HG03103 (cell line): ENCODE measurements around the gene SIPA1.
A peak's percentile ranks its signal among the peaks of the same experiment; 100 is the strongest.
"Not testable (repeated sequence)": the region's sequence is repeated elsewhere in the genome, so short reads cannot be mapped to it uniquely, and the experiment has no call there.

Source experiments
- ATAC-seq: cut with Tn5 transposase; IDR thresholded peaks from one replicate; pipeline ENCODE4 v1.9.1; 2021; ENCODE audit warnings: low read depth; ENCODE audit not compliant: unreplicated experiment

The SIPA1 gene

GRCh38 chr11:65654375-65655349 lies 16.8 kb downstream of the SIPA1 start:
- ATAC-seq = no peak

DNA sequence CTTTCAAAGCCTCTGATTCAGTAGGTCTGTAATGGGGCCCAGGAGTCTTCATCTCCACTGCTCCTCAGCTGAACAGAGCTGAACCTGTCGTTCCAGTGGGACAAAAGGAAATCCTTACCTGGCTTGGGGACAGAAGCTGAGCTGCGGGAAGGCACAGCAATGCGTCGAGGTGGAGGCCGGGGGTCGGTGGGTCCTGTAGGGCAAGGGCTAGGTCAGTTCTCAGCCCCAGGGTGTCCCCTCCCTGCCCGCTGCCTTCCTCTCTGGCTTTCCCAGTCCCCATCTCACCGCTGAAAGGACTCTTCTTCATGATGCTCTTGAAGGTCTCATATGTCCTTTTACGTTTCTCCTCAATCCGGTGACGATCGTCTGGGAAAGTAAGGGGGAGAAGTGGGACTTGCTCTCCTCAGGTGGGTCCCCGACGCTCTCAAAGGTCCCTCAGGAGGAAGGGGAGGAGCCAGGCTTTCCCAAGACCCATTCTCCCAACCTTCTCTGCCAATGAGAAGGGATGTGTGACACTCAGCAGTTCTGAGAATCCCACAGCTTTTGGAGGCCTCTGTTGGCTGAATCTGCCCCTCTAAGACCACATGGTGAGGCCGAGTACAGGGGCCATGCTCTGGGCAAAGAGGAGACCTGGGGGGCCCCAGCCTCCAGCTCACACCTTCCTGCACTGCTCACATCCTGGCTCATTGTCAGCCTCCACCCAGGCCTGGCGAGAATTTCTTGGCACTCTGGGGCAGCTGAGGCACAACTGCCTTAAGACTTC lies 17.9 kb downstream of the SIPA1 start:
- no peak for ATAC-seq

DNA sequence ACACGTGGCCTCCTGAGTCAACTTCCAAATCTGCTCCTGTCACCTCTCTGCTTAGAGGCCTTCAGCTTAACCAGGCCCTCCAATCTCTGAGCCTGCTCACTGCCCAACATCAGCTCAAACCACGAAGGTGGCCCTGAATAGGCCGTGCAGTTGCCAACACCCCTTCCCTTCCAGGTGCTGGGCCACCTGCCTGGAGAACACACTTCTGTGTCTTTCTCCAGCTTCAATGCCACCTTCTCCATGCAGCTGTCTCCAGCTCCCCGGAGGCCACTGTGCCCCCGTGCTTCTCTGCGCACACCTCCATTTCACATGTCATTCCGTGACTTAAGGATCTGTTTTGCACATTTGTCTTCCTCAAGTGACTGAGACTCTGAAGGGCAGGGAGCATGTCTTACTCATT lies 19.5 kb downstream of the SIPA1 start:
- no peak for ATAC-seq

GRCh38 chr11:65658174-65659021 lies 20.5 kb downstream of the SIPA1 start:
- ATAC-seq = no peak

- ATAC-seq = no peak
These were observed 22.1 kb downstream of the SIPA1 start for GRCh38 chr11:65660038-65660437.

DNA sequence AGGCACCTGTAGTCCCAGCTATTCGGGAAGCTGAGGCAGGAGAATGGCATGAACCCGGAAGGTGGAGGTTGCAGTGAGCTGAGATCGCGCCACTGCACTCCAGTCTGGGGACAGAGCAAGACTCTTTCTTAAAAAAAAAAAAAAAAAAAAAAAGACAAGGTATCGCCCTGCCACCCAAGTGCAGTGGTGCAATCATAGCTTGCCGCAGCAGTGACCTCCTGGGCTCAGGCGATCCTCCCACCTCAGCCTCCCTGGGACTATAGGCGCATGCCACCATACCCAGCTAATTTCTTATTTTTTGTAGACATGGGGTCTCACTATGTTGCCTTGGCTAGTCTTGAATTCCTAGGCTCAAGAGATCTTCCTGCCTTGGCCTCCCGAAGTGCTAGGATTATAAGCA lies 23.0 kb downstream of the SIPA1 start:
- not testable (repeated sequence) for ATAC-seq

DNA sequence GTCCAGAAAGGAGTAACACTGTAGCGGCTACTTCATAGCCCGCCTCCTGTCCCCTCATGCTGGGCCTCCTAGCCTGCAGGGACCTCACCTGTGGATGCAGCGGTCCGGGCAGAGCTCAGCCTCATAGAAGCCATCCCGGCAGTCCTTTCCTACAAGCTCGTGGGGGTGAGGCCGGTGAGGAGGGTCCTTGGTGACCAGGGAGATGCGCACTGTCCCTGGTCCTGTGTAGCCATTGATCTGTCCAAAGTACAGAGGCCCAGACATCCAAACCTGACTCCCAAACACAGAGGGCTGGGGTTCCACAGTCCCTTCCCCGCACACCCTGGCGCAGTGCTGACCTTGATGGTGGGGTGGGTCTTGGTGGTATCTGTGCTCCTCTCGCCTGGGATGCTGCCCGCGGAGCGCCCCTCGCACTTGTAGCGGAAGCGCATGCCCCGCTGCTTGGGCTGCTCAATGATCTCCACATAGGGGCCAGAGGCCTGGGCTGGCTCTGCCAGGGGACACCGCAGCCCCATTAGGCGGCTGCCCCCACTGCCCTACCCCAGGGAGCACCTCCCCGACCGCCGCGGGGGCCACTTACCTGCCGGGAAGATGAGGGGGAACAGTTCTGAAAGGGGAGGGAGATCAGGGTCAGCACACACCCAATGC lies 23.8 kb downstream of the SIPA1 start:
- no peak for ATAC-seq

GRCh38 chr11:65662247-65662798 lies 24.4 kb downstream of the SIPA1 start:
- ATAC-seq = no peak

DNA sequence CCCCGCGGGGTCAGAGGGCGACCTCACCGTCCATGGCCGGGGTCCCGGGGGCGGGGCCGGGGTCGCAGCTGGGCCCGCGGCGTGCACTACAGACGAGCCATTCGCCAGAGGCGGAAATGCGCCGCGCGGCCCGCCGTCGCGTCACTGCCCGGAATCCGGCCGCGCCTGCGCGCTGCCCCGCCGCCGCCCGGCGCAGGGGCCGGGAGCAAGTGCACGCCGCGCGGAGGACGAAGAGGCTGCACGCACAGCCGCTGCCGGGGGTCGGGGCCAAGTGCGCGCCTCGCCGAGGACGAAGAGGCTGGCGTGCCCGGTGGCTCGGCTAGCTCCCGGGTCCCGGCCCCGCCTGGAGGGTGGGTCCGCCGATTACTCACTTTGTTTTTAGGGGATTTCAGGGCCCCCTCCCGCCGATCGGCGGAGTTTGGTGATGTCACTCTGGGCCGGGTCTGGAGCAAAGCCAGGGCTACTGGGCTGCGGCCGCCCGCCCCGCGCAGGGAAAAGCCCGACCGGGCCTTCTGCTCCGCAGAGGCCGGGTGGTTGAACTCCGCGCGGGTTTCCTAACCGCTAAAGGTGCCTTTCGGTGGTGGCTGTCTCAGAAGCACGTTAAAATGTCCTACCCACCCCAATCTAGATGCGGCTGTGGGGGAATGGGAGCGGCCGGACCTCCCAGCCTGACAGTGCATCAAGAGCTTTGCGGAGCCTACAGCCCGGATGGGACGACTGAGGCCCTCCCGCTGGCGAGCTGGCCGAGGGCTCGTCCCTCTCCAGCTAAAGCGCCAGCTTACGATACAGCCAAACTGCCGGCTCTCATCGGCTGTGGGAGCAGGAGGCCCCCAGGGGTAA lies 25.1 kb downstream of the SIPA1 start, which contains the start of gene RELA:
TSS of gene RELA (minus strand) at position 118 of the 840 bp plus-strand sequence. CDS start at position 34, 84 bp downstream.
- peak; percentile 67 for ATAC-seq

DNA sequence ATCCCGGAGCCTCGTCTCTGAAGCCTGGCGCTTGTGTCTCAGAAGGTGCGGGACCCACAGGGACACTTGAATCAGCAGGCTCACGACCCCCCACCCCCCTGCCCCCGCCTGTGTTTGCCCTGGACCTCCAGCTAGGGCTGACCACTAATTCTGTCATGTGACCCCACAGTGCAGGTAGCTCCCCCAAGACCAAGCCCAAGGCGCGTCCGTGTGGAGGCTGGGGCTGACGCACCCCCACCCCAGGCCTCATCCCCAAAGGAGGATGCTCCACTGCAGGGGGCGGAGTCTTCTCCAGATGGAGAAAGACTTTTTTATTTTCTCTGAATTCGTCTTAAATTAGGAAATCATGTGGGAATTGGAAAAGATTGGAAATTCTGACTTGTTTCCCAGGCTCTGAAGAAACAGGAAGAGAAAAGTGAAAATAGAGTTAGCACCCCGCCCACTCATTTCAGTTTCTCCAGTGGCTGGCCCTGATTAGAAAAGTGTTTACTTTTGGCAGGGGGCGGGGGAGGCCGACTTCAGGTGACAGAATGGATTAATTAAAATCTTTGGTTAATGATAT lies 25.8 kb downstream of the SIPA1 start:
- ATAC-seq = no peak

DNA sequence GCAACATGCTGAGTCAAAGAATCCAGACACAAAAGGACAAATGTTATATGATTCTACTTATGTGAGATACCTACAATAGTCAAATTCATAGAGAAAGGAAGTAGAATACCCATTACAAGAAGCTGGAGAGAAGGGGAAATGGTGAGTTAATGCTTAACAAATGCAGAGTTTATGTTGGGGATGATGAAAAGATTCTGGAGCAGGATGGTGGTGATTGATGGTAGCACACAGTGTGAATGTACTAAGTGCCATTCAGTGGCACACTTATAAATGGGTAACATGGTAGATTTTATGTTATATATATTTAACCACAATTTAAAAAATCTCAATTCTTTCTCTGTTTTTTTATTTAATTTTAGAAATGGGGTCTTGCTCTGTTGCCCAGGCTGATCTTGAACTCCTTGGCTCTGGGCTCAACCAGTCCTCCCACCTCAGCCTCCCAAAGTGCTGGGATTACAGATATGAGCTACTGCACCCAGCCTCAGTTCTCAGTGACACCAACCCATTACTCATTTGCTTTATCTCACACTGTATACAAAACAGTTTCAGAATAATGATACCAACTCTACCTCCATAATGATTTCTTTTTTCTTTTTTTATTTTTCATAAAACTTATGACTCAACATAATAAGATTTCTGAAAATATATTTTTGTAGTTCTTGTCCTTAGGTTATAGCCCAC lies 34.4 kb downstream of the SIPA1 start:
- ATAC-seq = no peak

DNA sequence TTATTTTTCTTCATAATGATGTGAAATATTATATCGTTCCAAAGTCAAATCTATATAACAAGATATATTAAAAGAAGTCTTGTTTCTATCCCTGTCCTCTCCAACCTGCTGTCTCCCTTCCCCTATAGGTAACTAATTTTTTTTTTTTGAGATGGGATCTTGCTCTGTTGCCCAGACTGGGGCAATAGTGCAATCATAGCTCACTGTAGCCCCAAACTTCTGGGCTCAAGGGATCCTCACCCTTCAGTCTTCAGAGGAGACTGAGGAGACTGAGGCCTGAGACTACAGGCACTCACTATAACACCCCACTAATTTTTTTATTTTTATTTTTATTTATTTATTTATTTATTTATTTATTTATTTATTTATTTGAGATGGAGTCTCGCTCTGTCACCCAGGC lies 35.1 kb downstream of the SIPA1 start:
- ATAC-seq = no peak

- no peak for ATAC-seq
These were observed 42.4 kb downstream of the SIPA1 start for GRCh38 chr11:65680192-65680743.

DNA sequence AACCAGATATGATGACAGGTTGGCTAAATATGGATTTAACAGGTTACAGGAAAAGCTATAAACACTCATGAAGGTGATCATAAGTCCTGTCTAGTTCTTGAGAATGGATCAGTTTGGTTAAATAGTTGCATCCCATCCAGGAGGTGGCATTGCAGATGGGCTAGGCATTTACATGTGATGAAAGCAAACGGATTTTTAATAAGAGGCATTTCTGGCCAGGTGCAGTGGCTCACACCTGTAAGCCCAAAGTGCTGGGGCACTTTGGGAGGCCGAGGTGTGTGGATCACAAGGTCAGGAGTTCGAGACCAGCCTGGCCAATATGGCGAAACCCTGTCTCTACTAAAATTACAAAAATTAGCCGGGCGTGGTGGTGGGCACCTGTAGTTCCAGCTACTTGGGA lies 45.6 kb downstream of the SIPA1 start:
- not testable (repeated sequence) for ATAC-seq

DNA sequence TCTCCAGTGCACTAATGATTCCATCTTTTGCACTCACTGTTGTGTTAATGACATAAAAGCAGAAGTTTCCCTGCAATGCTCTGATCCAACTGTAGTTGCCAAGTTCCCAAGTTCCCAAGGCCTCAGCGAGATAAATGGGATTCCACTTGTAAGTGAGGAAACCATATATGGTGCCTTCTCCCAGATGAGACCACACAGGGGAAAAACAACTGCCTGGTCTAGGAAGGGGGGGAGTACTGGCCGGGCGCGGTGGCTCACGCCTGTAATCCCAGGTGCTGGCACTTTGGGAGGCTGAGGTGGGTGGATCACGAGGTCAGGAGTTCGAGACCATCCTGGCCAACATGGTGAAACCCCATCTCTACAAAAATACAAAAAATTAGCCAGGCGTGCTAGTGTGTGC lies 48.1 kb downstream of the SIPA1 start:
- no peak for ATAC-seq

DNA sequence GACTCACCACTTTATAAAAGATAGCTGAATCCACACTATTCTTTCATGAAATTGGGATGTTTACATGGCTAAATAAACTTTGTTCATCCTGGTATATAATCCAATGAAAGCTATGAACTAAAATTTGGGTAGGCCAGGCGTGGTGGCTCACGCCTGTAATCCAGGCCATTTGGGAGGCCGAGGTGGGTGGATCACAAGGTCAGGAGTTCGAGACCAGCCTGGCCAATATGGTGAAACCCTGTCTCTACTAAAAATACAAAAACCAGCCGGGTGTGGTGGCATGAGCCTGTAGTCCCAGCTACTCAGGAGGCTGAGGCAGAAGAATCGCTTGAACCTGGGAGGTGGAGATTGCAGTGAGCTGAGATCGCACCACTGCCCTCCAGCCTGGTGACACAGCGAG lies 53.9 kb downstream of the SIPA1 start:
- ATAC-seq = not testable (repeated sequence)

DNA sequence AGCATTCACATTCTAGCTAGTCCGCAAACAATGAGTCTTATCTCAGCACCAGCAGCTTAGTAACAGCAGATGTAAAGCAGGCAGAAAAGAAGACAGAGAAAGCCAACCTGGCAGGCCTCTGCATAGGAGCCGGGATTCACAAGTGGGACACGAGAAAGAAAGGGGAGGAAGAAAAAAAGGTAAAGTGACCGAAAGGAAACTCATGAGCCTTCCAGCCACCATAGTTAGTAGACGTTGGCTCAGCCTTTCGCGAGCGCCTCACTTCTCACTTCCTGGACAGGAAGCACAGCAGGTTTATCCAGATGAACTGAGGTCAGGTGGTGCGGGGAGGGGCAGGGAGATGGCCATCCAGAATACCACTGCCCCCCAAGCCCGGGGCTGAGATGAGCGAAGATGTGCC lies 54.5 kb downstream of the SIPA1 start:
- ATAC-seq = no peak
